Stimulated activated CD8-positive, alpha-beta memory T cell treated with anti-CD3 and anti-CD28 coated beads, Interleukin-7, amount 100 ng/mL, for 1 hour (primary cell): Measurements from ENCODE around the gene FAM20C.
A peak's percentile ranks its signal among the peaks of the same experiment; 100 is the strongest.

ENCODE experiments used
- DNase-seq, 2 donors: peaks; one replicate each; pipeline ENCODE4 v3.0.0-alpha.2; 2020; ENCODE audit warnings: low read depth in 2 of 2

Gene FAM20C

DNA sequence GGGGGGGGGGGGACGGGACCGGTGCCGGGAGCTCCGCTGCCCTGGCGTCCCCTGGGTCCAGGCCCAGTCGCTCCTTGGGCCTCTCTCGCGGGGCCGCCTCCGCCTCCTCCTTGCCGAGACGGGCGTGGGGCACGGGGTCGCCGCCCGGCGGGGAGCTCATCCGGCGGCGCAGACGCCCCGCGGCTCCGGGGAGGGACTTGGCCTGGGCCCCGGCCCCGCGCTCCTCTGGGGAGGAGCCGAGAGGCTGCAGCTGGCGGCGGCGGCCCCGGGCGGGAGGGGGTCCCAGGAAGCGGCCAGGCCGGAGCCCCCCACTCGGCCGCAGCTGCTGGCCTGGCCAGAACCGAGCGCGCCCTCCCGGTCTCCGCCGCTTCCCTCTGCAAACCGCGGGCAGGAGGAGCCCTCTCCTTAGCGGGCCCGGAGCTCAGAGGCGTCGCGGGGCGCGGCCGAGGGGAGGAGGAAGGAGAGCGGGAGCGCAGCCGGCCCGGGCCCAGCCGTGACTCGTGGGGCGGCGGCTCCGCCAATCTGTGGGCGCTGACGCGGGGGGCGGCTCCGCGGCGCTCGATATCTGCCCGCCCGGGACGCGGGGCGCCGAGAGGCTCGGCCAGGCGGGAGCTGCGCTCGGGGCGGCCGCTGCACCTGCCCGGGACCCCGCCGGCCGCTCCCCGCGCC is at the start of gene FAM20C:
Gene FAM20C, plus strand, starts transcription at position 591 of the 669 bp plus-strand sequence. CDS start 629 bp downstream, outside the sequence.
- peak in 1 of 2 donors; percentile 6 for DNase-seq

- DNase-seq = no peak
These were observed 49.1 kb upstream of the FAM20C start for GRCh38 chr7:143145-143751.

GRCh38 chr7:143811-144453 is 48.4 kb upstream of the FAM20C start:
- DNase-seq = no peak

GRCh38 chr7:144454-144826 is 47.9 kb upstream of the FAM20C start:
- DNase-seq = no peak

GRCh38 chr7:145863-146262 is 46.5 kb upstream of the FAM20C start:
- DNase-seq = no peak

- DNase-seq = no peak
These were observed 43.8 kb upstream of the FAM20C start for GRCh38 chr7:148543-148931.

DNA sequence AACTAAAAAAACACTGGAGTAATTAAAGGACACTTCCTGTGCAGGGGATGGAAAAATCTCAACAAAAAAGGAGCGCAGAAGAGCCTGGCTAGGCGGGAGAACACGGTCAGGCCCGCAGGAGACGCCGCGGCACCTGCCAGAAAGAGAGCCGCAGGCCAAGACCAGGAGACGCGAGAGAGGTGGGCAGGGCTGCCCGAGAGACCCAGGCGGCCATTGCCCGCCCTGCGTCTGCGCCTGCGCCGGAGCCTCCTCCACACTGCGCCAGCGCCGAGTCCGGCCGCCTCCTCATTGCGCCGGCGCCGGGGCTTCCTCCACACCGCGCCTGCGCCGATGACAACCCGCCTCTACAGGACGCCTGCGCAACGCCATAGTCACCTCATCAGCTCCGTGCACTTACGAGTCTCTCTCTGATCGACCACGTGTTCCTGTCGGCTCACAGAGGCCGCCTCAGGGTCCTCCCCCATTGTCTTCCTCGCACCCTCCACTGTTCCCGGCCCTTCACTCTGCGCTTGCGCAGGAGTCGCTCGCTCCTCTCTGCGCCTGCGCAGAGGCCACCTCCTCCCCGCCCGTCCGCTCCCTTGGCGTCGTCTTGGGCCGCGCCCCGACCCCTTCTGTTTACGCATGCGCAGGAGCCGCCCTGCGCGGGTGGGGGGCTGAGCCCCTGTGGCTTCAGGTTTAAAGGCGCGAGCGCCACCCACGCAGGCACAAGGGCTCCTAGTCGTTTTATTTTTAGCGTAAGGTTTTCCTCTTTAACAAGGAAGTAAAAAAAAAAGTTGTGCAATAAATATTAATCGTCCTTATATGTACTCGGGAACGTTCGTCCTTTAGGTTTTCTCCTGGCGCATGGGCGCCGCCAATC is 43.2 kb upstream of the FAM20C start:
- peak; percentile 91 to 93 for DNase-seq

DNA sequence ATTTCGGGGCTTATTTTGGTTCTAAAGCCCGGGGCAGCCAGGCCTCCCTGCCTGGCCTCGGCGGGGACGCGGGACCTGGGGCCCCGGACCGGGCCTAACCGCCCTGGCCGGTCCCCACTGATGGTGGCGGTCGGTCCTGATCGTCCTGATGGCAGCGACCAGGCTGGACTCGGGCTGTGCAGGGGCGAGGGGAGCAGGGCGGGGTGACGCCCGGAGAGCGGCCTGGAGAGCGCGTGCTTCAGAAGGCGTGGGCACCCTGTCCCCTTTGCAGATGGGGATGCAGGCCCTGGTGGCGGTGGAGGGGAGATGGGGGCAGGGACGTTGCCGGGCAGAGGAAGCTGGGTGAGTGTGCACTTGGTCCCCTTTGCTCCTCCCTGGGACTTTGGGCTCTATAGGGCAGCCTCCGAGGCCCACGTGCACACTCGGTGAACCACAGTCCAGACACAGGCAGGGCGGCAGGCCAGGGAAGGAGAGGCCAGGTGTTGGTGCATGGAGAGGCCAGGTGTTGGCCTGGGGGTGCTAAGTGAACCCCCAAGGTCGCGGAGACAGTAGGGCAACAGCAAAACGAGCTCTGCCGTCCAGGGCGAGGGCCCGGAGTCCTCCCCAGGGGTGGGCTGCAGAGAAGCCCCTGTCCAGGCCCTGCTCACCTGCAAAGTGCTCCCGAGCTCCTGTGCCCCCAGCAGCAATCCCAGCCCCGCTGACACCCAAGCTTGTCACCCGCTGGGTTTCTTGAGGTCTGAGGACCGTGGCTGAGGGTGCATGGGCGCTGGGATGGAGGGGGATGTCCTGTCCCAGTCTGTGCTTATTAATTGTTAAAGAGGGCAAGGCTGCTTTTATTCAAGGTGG is 42.4 kb upstream of the FAM20C start:
- DNase-seq = peak in 1 of 2 donors; percentile 5

DNA sequence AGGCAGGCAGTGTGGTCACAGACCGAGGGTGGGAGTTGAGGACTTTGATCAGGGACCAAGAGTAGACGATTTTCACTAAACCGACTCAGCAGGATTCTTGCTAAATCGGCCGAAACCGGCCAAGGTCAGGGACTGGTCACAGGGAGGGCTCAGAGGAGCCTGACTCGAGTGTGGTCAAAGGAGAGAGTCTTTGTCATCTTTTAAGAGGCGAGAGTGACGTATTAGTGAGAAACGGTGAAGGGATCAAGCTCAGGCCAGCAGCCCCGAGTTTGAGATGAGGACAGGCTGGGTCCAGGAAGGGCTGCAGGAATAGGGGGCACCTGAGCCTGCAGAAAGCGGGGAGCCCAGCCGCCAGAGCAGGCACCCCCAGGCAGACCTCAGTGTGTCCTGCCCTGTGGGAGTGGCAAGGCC is 41.6 kb upstream of the FAM20C start:
- no peak for DNase-seq

DNA sequence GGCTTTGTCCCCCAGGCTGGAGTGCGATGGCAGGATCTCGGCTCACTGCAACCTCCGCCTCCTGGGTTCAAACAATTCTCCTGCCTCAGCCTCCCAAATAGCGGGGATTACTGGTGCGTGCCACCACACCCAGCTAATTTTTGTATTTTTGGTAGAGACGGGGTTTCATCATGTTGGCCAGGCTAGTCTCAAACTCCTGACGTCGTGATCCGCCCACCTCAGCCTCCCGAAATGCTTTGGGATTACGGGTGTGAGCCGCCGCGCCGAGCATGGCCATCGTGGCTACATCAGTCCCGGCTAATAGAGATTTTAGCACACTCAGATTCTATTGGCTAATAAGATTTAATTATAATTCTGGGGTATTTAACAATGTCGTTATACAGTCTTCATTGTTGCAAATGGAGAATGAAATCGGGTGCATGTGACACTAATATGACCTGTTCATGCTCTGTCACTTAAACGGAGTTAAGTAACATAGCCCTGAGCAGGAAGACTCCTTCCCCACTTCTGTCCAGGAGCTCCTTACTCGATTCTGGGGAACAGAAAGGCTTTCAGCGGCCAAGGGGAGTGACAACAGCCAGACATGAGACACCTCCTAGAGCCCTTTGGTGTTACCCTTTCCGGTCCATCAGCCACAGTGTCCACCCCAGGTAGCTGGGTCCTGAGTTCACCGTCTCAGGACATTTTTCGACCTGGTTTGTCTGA is 40.9 kb upstream of the FAM20C start:
- DNase-seq = no peak

DNA sequence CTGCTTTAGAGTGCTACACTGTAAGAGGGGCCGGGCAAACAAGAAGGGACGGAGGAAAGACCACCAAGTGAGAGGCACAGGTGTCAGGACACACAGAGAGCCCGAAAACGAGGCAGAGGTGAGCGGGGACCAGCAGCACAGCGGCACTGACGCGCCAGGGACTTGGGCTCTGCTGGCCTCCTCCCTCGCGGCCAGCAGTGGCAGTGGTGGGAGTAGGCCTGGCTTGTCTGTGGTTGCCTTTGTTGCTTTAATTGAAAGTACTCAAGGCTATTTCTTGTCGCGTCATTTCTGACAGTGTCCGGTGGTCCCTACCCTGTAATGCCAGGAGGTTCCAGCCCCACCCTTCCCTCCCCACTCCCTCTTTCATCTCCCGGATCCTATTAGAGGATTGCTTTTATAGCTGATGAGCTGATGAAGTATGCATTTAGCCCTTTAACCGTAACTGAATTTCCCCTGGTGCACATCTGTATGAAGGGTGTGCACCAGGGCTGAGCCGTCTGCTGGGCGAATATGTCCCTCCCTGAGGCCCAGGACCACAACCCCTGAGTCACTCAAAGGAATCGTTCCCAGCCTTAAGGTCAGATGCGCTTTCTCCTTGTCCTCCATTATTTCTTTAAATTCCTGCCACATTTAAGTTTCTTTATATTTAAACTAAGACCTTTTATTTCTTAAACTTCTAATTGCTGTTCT is 39.5 kb upstream of the FAM20C start:
- no peak for DNase-seq

DNA sequence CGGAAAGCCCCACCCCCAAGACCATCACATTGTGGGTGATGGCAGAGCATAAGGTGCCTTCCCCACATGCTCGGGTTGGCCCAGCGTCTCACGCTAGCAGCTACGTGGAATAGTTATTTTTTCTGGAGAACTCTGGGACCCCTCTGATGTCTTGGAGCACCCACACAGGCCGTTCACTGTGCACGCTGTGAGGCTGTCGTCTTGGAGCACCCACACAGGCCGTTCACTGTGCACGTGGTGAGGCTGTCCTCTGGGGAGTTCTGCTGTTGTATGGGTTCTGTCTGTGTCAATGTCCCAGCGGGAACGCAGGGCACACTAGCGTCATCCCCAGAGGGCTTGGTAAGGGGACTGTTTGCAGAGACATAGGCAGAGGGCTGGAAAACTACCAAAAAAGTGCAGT is 38.8 kb upstream of the FAM20C start:
- no peak for DNase-seq

DNA sequence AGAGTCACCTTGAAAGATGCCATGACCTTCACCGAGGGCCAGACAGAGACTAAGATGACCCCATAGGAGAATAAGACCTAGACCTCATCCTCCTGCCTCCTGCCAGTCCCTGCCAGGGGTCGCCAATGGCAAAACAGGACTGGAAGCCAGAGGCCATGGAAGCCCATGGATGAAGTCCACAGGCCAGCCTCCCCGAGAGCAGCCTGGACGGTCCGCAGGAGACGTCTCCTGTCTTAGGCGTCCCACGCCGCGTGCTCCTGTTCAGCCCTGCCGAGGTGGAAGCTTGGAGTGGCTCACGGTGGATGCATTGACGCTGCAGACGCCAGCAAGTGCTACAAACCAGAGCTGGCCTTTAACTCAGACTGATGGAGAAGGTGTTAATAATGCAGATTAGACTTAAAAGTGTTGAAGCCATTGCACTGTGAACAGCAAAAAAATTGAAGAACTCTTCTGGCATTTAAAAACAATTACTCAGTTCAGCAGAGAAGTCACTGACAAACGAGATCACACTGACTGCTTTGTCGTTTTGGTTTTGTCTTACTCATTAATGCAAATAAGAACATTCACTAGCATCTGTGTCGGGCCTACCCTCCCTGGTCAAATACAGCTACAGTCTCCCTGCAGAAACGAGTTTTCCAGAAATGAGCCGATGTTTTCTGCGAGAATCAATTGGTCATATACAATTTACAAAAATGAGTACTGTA is 38.1 kb upstream of the FAM20C start:
- DNase-seq = no peak

DNA sequence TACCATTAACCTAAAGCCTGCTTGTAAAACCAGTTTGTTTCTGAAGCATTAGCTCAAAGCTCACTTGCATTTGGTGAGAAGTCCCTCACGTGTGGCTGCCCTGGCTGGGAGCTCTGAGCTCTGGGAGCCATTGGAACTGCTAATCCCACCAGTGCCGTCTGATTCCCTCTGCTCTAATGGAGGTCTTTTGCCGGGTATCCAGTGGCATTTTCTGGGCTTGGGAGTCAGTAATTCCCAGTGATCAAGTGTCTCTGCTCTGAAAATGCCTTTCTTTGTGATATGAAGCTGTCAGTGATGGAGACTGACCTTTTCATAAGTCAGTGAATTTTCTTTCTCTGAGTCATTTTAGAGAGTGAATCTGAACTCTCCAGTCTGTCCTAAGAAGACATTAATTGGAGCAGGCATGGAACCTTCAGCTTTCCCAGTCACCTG is 36.9 kb upstream of the FAM20C start:
- no peak for DNase-seq

- no peak for DNase-seq
These were observed 36.0 kb upstream of the FAM20C start for GRCh38 chr7:156111-157007.

- no peak for DNase-seq
These were observed 35.4 kb upstream of the FAM20C start for GRCh38 chr7:157008-157310.

DNA sequence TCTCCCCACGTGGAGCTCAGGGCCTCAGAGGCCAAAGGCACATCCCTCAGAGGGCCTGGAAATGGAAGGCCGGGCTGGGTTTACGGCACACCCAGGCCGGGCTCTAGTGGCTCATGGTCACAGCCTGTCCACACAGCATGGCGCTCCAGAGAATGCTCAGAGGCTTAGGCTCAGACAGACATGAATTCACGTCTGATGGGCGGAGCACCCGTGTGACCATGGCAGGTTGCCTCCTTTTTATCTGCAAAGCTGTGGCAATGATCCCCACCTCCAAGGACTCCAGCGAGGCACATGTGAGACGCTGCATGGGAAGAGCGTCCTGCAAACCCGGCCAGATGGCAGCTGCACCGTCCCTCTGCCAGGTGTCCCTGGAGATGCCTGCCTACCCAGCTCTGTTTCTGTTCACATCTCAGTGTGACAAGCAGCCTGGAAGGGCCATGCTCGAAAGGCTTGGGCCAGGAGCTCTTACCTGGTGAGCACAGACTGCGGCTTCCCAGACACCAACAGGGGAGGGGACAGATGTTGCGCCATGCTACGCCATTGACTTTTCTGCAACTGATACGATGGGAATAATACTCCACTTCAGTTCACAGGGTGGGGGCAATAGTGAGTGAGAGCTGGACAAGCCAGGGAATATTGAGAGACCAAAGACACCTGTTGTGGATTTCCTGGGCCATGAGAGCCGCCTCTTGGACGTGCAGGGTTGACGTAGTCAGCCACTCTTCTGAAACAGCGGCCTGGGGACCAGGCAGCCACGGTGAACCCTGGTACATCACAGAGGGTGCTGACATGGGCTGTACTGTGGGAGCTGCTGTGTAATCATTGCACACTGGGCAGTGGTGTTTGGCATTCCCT is 34.4 kb upstream of the FAM20C start:
- no peak for DNase-seq

DNA sequence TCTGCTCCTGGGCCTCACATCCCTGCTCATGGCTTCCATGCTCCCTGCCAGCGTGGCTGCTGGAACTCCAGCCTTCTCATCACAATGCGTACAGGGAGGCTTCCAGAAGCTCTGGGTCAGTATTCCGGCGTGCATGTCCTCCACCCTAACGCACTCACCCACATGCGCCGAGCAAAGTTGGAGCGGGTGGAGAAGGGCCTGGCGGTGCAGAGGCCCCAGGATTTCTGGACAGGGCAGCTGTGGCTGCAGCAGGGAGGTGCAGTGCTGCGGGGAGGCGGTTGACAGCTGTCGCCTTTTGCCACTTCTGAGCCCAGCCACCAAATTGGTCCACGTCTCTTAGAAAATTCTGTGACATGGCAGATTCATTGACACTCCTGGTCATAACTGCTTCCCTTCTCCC is 33.6 kb upstream of the FAM20C start:
- no peak for DNase-seq
